Right lobe of liver (tissue), 4 donors: ENCODE measurements around the gene RPTOR.

ENCODE experiments used
- POLR2A ChIP-seq: fragments of 450-650 bp; IDR thresholded peaks from one replicate; pipeline ENCODE4 v1.6.1; 2017; ENCODE audit warnings: antibody characterized with exemption, mild to moderate bottlenecking
- TF ChIP-seq, protein P1 (sequence below), 4 donors: fragments of 200-600 bp in 3 of 4; fragments of 450-650 bp in 1 of 4; IDR thresholded peaks; one replicate each; pipeline versions ENCODE4 v1.5.1 to v1.8.0; 2016 to 2022; ENCODE audit warnings: antibody characterized with exemption in 4 of 4, mild to moderate bottlenecking in 2 of 4
- donor health status: DM: no; HTN: no; CAD: no.
- donor health status: DM: no; HTN: no; CAD: no.
- donor health status: DM: no; HTN: yes; CAD: no.

DNA sequence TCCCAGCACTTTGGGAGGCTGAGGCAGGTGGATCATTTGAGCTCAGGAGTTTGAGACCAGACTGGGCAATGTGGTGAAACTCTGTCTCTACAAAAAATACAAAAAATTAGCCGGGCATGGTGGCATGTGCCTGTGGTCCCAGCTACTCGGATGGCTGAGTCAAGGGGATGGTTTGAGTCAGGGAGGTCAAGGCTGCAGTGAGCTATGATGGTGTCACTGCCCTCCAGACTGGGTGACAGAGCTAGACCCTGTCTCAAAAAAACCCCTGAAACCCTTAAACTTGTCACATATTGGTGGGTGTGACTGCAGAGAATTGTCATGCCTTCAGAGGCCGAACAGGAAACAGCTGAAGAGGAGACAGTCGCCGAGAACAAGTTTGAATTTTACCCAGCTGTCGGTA, 13.4 kb downstream of the RPTOR start:
- TF ChIP-seq, protein P1, sequence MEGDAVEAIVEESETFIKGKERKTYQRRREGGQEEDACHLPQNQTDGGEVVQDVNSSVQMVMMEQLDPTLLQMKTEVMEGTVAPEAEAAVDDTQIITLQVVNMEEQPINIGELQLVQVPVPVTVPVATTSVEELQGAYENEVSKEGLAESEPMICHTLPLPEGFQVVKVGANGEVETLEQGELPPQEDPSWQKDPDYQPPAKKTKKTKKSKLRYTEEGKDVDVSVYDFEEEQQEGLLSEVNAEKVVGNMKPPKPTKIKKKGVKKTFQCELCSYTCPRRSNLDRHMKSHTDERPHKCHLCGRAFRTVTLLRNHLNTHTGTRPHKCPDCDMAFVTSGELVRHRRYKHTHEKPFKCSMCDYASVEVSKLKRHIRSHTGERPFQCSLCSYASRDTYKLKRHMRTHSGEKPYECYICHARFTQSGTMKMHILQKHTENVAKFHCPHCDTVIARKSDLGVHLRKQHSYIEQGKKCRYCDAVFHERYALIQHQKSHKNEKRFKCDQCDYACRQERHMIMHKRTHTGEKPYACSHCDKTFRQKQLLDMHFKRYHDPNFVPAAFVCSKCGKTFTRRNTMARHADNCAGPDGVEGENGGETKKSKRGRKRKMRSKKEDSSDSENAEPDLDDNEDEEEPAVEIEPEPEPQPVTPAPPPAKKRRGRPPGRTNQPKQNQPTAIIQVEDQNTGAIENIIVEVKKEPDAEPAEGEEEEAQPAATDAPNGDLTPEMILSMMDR (IDR thresholded peaks at IDR 0.05) = no peak
- TF ChIP-seq POLR2A = no peak
